HepG2 (cell line): ENCODE data around the gene ADSL. TPM values are rescaled to one million over a fixed set of nuclear protein-coding genes. Genes with fewer than 3 reads are reported as not detected.

Source experiments
- ATAC-seq: fragments of 200-7000 bp; cut with Tn5 transposase; 3 replicates; pipeline ENCODE4 v1.9.1; 2020; ENCODE audit warnings: mild to moderate bottlenecking, moderate library complexity
- BruUV-seq: library from RNA; stranded (reverse); fragments of 400-500 nt; replicated peaks from 2 replicates; lab custom pipeline; 2021; lab: Mats Ljungman, UMichigan
- CTCF ChIA-PET: fragments of 300-600 bp; formaldehyde crosslinking; extraction: SDS; loops from one replicate; lab custom pipeline; 2021; ENCODE audit warnings: low total read pairs, inconsistent platforms, low intra/inter-chr PET ratio; lab: Yijun Ruan, JAX
- POLR2A ChIA-PET: fragments of 350-600 bp; sonication (Branson Sonifier 250); formaldehyde crosslinking; loops from one replicate; lab custom pipeline; 2020; ENCODE audit warnings: antibody characterized with exemption, inconsistent platforms; lab: Yijun Ruan, JAX
- DNase-seq: peaks from one replicate; pipeline ENCODE4 v3.0.0-alpha.2; 2015; ENCODE audit warnings: low spot score
- FAIRE-seq: peaks from 3 replicates; lab custom pipeline; 2011; peaks lifted over from hg19 to GRCh38; lab: Jason Lieb, UNC
- H2AFZ ChIP-seq: one replicate; pipeline ENCODE4 v1.6.1; 2011; ENCODE audit warnings: low read length, inconsistent platforms
- H3K27ac ChIP-seq: fragments of 300-600 bp; 3 replicates; pipeline ENCODE4 v1.8.0; 2011; ENCODE audit warnings: mixed run types, mild to moderate bottlenecking, mixed read lengths, low read length, inconsistent platforms; ENCODE audit not compliant: insufficient read depth; ENCODE audit errors: extremely low read length
- H3K27me3 ChIP-seq, 2 experiments: fragments of 200-600 bp in 1 of 2; 2 replicates in 1 of 2; 3 replicates in 1 of 2; pipeline versions ENCODE4 v1.6.0 to v1.8.0; 2011; ENCODE audit warnings: low read length in 2 of 2, mild to moderate bottlenecking in 2 of 2, moderate library complexity in 2 of 2, inconsistent platforms in 1 of 2; ENCODE audit not compliant: insufficient read depth in 2 of 2, control insufficient read depth in 1 of 2
- H3K36me3 ChIP-seq, 2 experiments: fragments of 200-600 bp in 1 of 2; replicated peaks in 1 of 2; 2 replicates in 1 of 2; 3 replicates in 1 of 2; pipeline versions ENCODE4 v1.5.1 to v1.8.0; 2011; ENCODE audit warnings: low read length in 2 of 2, inconsistent platforms in 1 of 2; ENCODE audit not compliant: insufficient read depth in 2 of 2, control insufficient read depth in 1 of 2
- H3K4me1 ChIP-seq: 2 replicates; pipeline ENCODE4 v1.5.1; 2012; ENCODE audit warnings: low read length, inconsistent platforms; ENCODE audit not compliant: insufficient read depth
- H3K4me2 ChIP-seq: 2 replicates; pipeline ENCODE4 v1.6.0; 2011; ENCODE audit warnings: low read depth, low read length, inconsistent platforms
- H3K4me3 ChIP-seq, 3 experiments: fragments of 200-600 bp in 1 of 3; sonication (generic), shearing (Covaris generic) in 1 of 3; replicated peaks in 1 of 3; 2 replicates each; pipeline ENCODE4 v1.5.1; 2011 to 2016; ENCODE audit warnings: low read length in 3 of 3, inconsistent platforms in 2 of 3, low read depth in 2 of 3, mild to moderate bottlenecking in 2 of 3, control low read depth in 1 of 3, mixed read lengths in 1 of 3; ENCODE audit not compliant: insufficient read depth in 1 of 3
- H3K79me2 ChIP-seq: one replicate; pipeline ENCODE4 v1.6.1; 2011; ENCODE audit warnings: low read length, inconsistent platforms; ENCODE audit not compliant: insufficient read depth
- H3K9ac ChIP-seq: 2 replicates; pipeline ENCODE4 v1.6.0; 2011; ENCODE audit warnings: mild to moderate bottlenecking, low read depth, low read length, inconsistent platforms; ENCODE audit not compliant: insufficient read depth
- H3K9me3 ChIP-seq: 2 replicates; pipeline ENCODE4 v1.5.1; 2012; ENCODE audit warnings: mild to moderate bottlenecking, low read length
- H4K20me1 ChIP-seq: 2 replicates; pipeline ENCODE4 v1.6.0; 2011; ENCODE audit warnings: inconsistent platforms, mild to moderate bottlenecking, low read length, moderate library complexity; ENCODE audit not compliant: insufficient read depth
- ARID4A ChIP-seq: sonication (generic); formaldehyde crosslinking; IDR thresholded peaks from 2 replicates; pipeline ENCODE4 v1.5.0; 2020; ENCODE audit warnings: mild to moderate bottlenecking, missing genetic modification reagents, borderline replicate concordance
- FIP1L1 ChIP-seq: fragments of 200-400 bp; formaldehyde crosslinking; IDR thresholded peaks from 2 replicates; pipeline ENCODE4 v1.6.1; 2018; ENCODE audit warnings: low read depth, mild to moderate bottlenecking, low read length, moderate library complexity, borderline replicate concordance; ENCODE audit not compliant: insufficient read depth
- FOSL1 ChIP-seq: sonication (generic); formaldehyde crosslinking; IDR thresholded peaks from 2 replicates; pipeline ENCODE4 v1.9.0; 2021; ENCODE audit warnings: missing genetic modification reagents, borderline replicate concordance
- GFI1 ChIP-seq: sonication (generic); formaldehyde crosslinking; IDR thresholded peaks from 2 replicates; pipeline ENCODE4 v1.5.0; 2020; ENCODE audit warnings: missing genetic modification reagents, mild to moderate bottlenecking, borderline replicate concordance
- IRF9 ChIP-seq: sonication (generic); formaldehyde crosslinking; IDR thresholded peaks from 2 replicates; pipeline ENCODE4 v1.8.0; 2022; ENCODE audit warnings: missing genetic modification reagents, mild to moderate bottlenecking, borderline replicate concordance
- POLR2AphosphoS5 ChIP-seq: IDR thresholded peaks from 2 replicates; pipeline ENCODE4 v1.6.1; 2012; ENCODE audit warnings: low read depth, low read length
- SMAD3 ChIP-seq: sonication (generic); formaldehyde crosslinking; IDR thresholded peaks from 2 replicates; pipeline ENCODE4 v1.4.0; 2020; ENCODE audit warnings: missing genetic modification reagents
- TEF ChIP-seq: sonication (generic); formaldehyde crosslinking; IDR thresholded peaks from 2 replicates; pipeline ENCODE4 v1.5.0; 2020; ENCODE audit warnings: missing genetic modification reagents
- ZNF207 ChIP-seq: fragments of 450-650 bp; IDR thresholded peaks from 2 replicates; pipeline ENCODE4 v1.6.1; 2016; ENCODE audit warnings: antibody characterized with exemption, borderline replicate concordance
- ZNF235 ChIP-seq: sonication (generic); formaldehyde crosslinking; IDR thresholded peaks from 2 replicates; pipeline ENCODE4 v1.8.1; 2023; ENCODE audit warnings: mild to moderate bottlenecking, missing genetic modification reagents, borderline replicate concordance
- ZNF431 ChIP-seq: sonication (generic); formaldehyde crosslinking; IDR thresholded peaks from 2 replicates; pipeline ENCODE4 v1.9.0; 2022; ENCODE audit warnings: missing genetic modification reagents, low read depth, mild to moderate bottlenecking, borderline replicate concordance
- ZNF567 ChIP-seq: sonication (generic); formaldehyde crosslinking; IDR thresholded peaks from 2 replicates; pipeline ENCODE4 v1.8.1; 2023; ENCODE audit warnings: mild to moderate bottlenecking, missing genetic modification reagents, borderline replicate concordance
- ZNF687 ChIP-seq: sonication (generic); formaldehyde crosslinking; IDR thresholded peaks from 2 replicates; pipeline ENCODE4 v1.5.1; 2020; ENCODE audit warnings: mild to moderate bottlenecking, missing genetic modification reagents, moderate library complexity
- ZNF879 ChIP-seq: sonication (generic); formaldehyde crosslinking; IDR thresholded peaks from 2 replicates; pipeline ENCODE4 v1.8.1; 2023; ENCODE audit warnings: missing genetic modification reagents
- WGBS: methylation state at CpG from one replicate; pipeline ENCODE4 v1.1.6; 2017; ENCODE audit warnings: low lambda C conversion rate; 5-methylcytosine and 5-hydroxymethylcytosine counted together
- in situ Hi-C: cut with HindIII; loops from 2 replicates; pipeline ENCODE4 v1.10.0; 2017; ENCODE audit warnings: low pct_unique_long_range_greater_than_20kb; ENCODE audit not compliant: extremely low pct_ligation_motif_present
- intact Hi-C: fragments of 100-400 bp; cut with micrococcal nuclease; formaldehyde crosslinking; loops from one replicate; pipeline ENCODE4 v1.10.0; 2022; ENCODE audit not compliant: unreplicated experiment
- polyA plus RNA-seq, 8 experiments: library from polyadenylated mRNA; depleted of rRNA in 3 of 8; stranded (reverse) in 7 of 8; unstranded in 1 of 8; fragments of >200 nt; fragmentation: Illumina TruSeq in 4 of 8; extraction: Trizol in 4 of 8; gene quantifications; 2 replicates each; pipeline versions ENCODE4 v1.2.1 to v1.2.3, GENCODE V29; 2011 to 2016; ENCODE audit warnings: low read depth in 4 of 8, missing spikeins in 1 of 8, mixed read lengths in 1 of 8; ENCODE audit not compliant: insufficient read depth in 1 of 8
- total RNA-seq, 5 experiments: library from RNA; depleted of rRNA; stranded (reverse); fragments of >200 nt; fragmentation: Illumina TruSeq; extraction: Trizol; gene quantifications; 2 replicates each; pipeline ENCODE4 v1.2.3, GENCODE V29; 2016; ENCODE audit warnings: low read depth in 1 of 5

Gene ADSL
- total and polyA plus RNA-seq, 2 of the 13 experiments (the other 11 are each of a cell fraction or from before 2014, with no cell fraction given) = 123 to 174 TPM

GRCh38 chr22:40310768-40311120 lies 35.6 kb upstream of the ADSL start:
- no peaks in the 10 kb centered on the region for H3K4me1 ChIP-seq
- peaks cover 24 to 80% of the 10 kb centered on the region in 2 experiments for H3K36me3 ChIP-seq
- DNase-seq = no peak
- CTCF ChIA-PET = no interaction called here
- no peaks in the 10 kb centered on the region for H3K27me3 ChIP-seq
- H3K4me3 ChIP-seq = no peak overlapping the region
- in situ Hi-C loops = no loop called here
- FAIRE-seq = no peak
- no TSS peak for BruUV-seq
- no peak for ATAC-seq
- no peaks in the 10 kb centered on the region for H4K20me1 ChIP-seq
- H3K9me3 ChIP-seq = no peaks in the 10 kb centered on the region
- H3K9ac ChIP-seq = no peak overlapping the region
- H3K79me2 ChIP-seq = no peaks in the 10 kb centered on the region
- no peak overlapping the region for H2AFZ ChIP-seq
- no peak overlapping the region for H3K27ac ChIP-seq
- intact Hi-C loops = no loop called here
- WGBS = 98% methylated on average over 5 of the region's 5 CpGs
- POLR2A ChIA-PET = no interaction called here
- H3K4me2 ChIP-seq = no peak overlapping the region
- no peak for TF ChIP-seq ZNF567
- no peak for TF ChIP-seq ZNF431 (CRISPR knock-in tag)
- no peak for TF ChIP-seq FIP1L1
- no peak for TF ChIP-seq POLR2AphosphoS5
- TF ChIP-seq TEF (CRISPR knock-in tag) = no peak
- TF ChIP-seq GFI1 (CRISPR knock-in tag) = no peak
- TF ChIP-seq ZNF235 = no peak
- no peak for TF ChIP-seq IRF9 (CRISPR knock-in tag)
- no peak for TF ChIP-seq ARID4A (CRISPR knock-in tag)
- TF ChIP-seq ZNF207 = no peak
- TF ChIP-seq ZNF879 = no peak
- TF ChIP-seq SMAD3 (CRISPR knock-in tag) = no peak
- no peak for TF ChIP-seq ZNF687 (CRISPR knock-in tag)
- no peak for TF ChIP-seq FOSL1
